ENCODE data around the gene POLR2L. TPM values are rescaled to one million over a fixed set of nuclear protein-coding genes. Genes with fewer than 3 reads are reported as not detected.

POLR2L gene
- total and polyA plus RNA-seq, 2 donors (not counting 1 experiment from before 2014, with no cell fraction given) = 44.4 to 80.8 TPM

- Mint-ChIP-seq H3K9me3 (ENCODE audit: insufficient read depth) (no peaks in the 10 kb centered on the region), H3K27me3 (no peaks in the 10 kb centered on the region), H3K27ac (peak within 1 kb of the TSS; percentile 99), H3K4me3 (peak within 1 kb of the TSS; percentile 96), H3K4me1 (peaks cover 42% of the 10 kb centered on the region)
- H3K36me3 ChIP-seq (replicated peaks in 1 of 2; ENCODE audit: control extremely low read depth in 1 of 2, control insufficient read depth in 1 of 2, extremely low read depth in 1 of 2, insufficient read depth in 2 of 2, low read length in 1 of 2) = peaks cover 2 to 24% of the 10 kb centered on the region in 2 experiments
- H3K79me2 ChIP-seq (ENCODE audit: control insufficient read depth, insufficient read depth, low read length) = peaks cover 31% of the 10 kb centered on the region
- H3K27me3 ChIP-seq (replicated peaks in 1 of 4; ENCODE audit: control extremely low read depth in 1 of 4, control insufficient read depth in 3 of 4, insufficient read depth in 4 of 4, low read length in 3 of 4) = no peaks in the 10 kb centered on the region
- ATAC-seq (ENCODE audit: low read depth) (peak; percentile 82), DNase-seq (peak; percentile 100)
- peak within 1 kb of the TSS; percentile 87 for H3K4me2 ChIP-seq (replicated peaks; ENCODE audit: low read depth, low read length, poor library complexity, severe bottlenecking)
- intact Hi-C loops (cut with micrococcal nuclease) = loop anchor here (1.0 to 5.0 kb wide), 5 partner anchors 10 to 303 kb away; partner anchors contain the start of genes AP2A2, POLR2L, RNH1 and SLC25A22
- ChIA-PET CTCF (interaction anchor here (1.1 to 2.6 kb wide), 4 partner anchors 10 to 255 kb away, joined by 3 to 14 read pairs (median 4); partner anchors contain the start of gene PNPLA2), POLR2A (interaction anchor here (0.6 to 2.9 kb wide), 6 partner anchors 10 to 115 kb away, joined by 3 to 32 read pairs (median 8); partner anchors contain the start of genes PNPLA2, POLR2L, SLC25A22 and TMEM80)
- H4K20me1 ChIP-seq (ENCODE audit: control insufficient read depth, insufficient read depth, low read length, poor library complexity, severe bottlenecking) = peaks cover 36% of the 10 kb centered on the region
- peaks cover 23 to 35% of the 10 kb centered on the region in 2 donors for H3K4me1 ChIP-seq (ENCODE audit: control insufficient read depth in 2 of 2, insufficient read depth in 2 of 2, low read length in 2 of 2)
- WGBS (ENCODE audit: insufficient coverage) = 1% methylated on average over 80 of the region's 81 CpGs
- peak within 1 kb of the TSS; percentile 83 to 94 for H3K27ac ChIP-seq (ENCODE audit: low read length in 2 of 2)
- peak within 1 kb of the TSS; percentile 53 to 95 (median 86) for H3K4me3 ChIP-seq (ENCODE audit: control extremely low read depth in 1 of 5, extremely low read depth in 1 of 5, insufficient read depth in 1 of 5, low read depth in 2 of 5, low read length in 4 of 5)
- peak within 1 kb of the TSS; percentile 90 for H3K9ac ChIP-seq (ENCODE audit: low read length)
- H3K9me3 ChIP-seq (ENCODE audit: control extremely low read depth in 1 of 3, control insufficient read depth in 2 of 3, insufficient read depth in 1 of 3, low read length in 2 of 3) = no peaks in the 10 kb centered on the region
- H2AFZ ChIP-seq (ENCODE audit: insufficient read depth, low read depth, low read length, poor library complexity, severe bottlenecking) = peak within 1 kb of the TSS; percentile 93
- no peak for TF ChIP-seq CTCF (IDR thresholded peaks at IDR 0.05)
- no peak for TF ChIP-seq EZH2 (IDR thresholded peaks at IDR 0.05; ENCODE audit: borderline replicate concordance, insufficient read depth, low read depth, low read length, poor library complexity, severe bottlenecking)
These were observed 32.9 kb downstream of the POLR2L start, which contains the start of gene RPLP2 for GRCh38 chr11:809287-810039. Gene RPLP2 (plus strand): TSS chr11:809967. CDS start chr11:810235, 268 bp downstream.
